SW 1271 (cell line): Measurements from ENCODE around the gene RCAN2.

ENCODE experiments used
- DNase-seq, 2 experiments: peaks; one replicate each; lab custom pipeline; 2025; lab: John Stamatoyannopoulos, UW

The RCAN2 gene

GRCh38 chr6:46491201-46491627 lies at the start of gene RCAN2:
Gene RCAN2 (minus strand): TSS chr6:46491449.
- peak; percentile 5 to 22 for DNase-seq

GRCh38 chr6:46539866-46540265 lies 48.6 kb upstream of the RCAN2 start:
- DNase-seq: no peak

GRCh38 chr6:46538800-46539480 lies 47.7 kb upstream of the RCAN2 start:
- DNase-seq: no peak

- DNase-seq: no peak
Measured at GRCh38 chr6:46530896-46531295, 39.6 kb upstream of the RCAN2 start.

GRCh38 chr6:46528961-46529750 lies 37.9 kb upstream of the RCAN2 start:
- DNase-seq: no peak

- no peak for DNase-seq
Measured at GRCh38 chr6:46526607-46527006, 35.4 kb upstream of the RCAN2 start.

- DNase-seq: no peak
Measured at GRCh38 chr6:46525583-46525982, 34.3 kb upstream of the RCAN2 start.

- no peak for DNase-seq
Measured at GRCh38 chr6:46521464-46521971, 30.3 kb upstream of the RCAN2 start.

- no peak for DNase-seq
Measured at GRCh38 chr6:46517202-46517601, 26.0 kb upstream of the RCAN2 start.

- no peak for DNase-seq
Measured at GRCh38 chr6:46513533-46513932, 22.3 kb upstream of the RCAN2 start.

GRCh38 chr6:46511320-46511719 lies 20.1 kb upstream of the RCAN2 start:
- DNase-seq: no peak

- no peak for DNase-seq
Measured at GRCh38 chr6:46510651-46511050, 19.4 kb upstream of the RCAN2 start.

GRCh38 chr6:46509981-46510510 lies 18.8 kb upstream of the RCAN2 start:
- DNase-seq: no peak

GRCh38 chr6:46509063-46509462 lies 17.8 kb upstream of the RCAN2 start:
- no peak for DNase-seq

GRCh38 chr6:46507426-46507825 lies 16.2 kb upstream of the RCAN2 start:
- DNase-seq: no peak

GRCh38 chr6:46505693-46506512 lies 14.7 kb upstream of the RCAN2 start:
- DNase-seq: no peak

- DNase-seq: no peak
Measured at GRCh38 chr6:46504242-46504641, 13.0 kb upstream of the RCAN2 start.

GRCh38 chr6:46502486-46503119 lies 11.4 kb upstream of the RCAN2 start:
- DNase-seq: no peak

- no peak for DNase-seq
Measured at GRCh38 chr6:46501136-46502089, 10.2 kb upstream of the RCAN2 start.

GRCh38 chr6:46500382-46500781 lies 9.1 kb upstream of the RCAN2 start:
- DNase-seq: no peak
